ENCODE measurements around the gene POC1A.

POC1A gene

GRCh38 chr3:52068055-52068571 is 86.1 kb downstream of the POC1A start:
- H4K91ac ChIP-seq (ENCODE audit: low read length) = no peak overlapping the region
- peak overlapping the region in 1 of 2 experiments; percentile 54 for H3K18ac ChIP-seq (ENCODE audit: low read depth in 1 of 2, low read length in 2 of 2)
- H2BK5ac ChIP-seq (ENCODE audit: low read depth, low read length, poor library complexity, severe bottlenecking) = no peak overlapping the region
- no peaks in the 10 kb centered on the region for H3K79me1 ChIP-seq (replicated peaks; ENCODE audit: low read length, poor library complexity, severe bottlenecking)
- H3K4me3 ChIP-seq (ENCODE audit: insufficient read depth in 1 of 2, low read depth in 1 of 2, low read length in 2 of 2) = no peak overlapping the region
- H3K27me3 ChIP-seq (ENCODE audit: control insufficient read depth in 1 of 2, insufficient read depth in 1 of 2, low read length in 2 of 2) = no peaks in the 10 kb centered on the region
- no peak overlapping the region for H3K4me2 ChIP-seq (ENCODE audit: low read length, poor library complexity, severe bottlenecking)
- no peaks in the 10 kb centered on the region for H3K9me3 ChIP-seq (ENCODE audit: control insufficient read depth, low read length)
- H3K27ac ChIP-seq (ENCODE audit: low read length, poor library complexity, severe bottlenecking) = no peak overlapping the region
- H2BK12ac ChIP-seq (ENCODE audit: low read length in 2 of 2) = no peak overlapping the region
- H2BK120ac ChIP-seq (ENCODE audit: low read depth, low read length) = peak overlapping the region; percentile 29
- H3K4me1 ChIP-seq (ENCODE audit: control insufficient read depth, insufficient read depth, low read depth, low read length) = peaks cover 21% of the 10 kb centered on the region
- H2AK5ac ChIP-seq (ENCODE audit: low read length, severe bottlenecking) = no peak overlapping the region
- no peak overlapping the region for H2AFZ ChIP-seq (ENCODE audit: low read depth, low read length)
- H3K23ac ChIP-seq (ENCODE audit: low read length in 2 of 2) = no peak overlapping the region
- H2BK15ac ChIP-seq (ENCODE audit: low read depth, poor library complexity, severe bottlenecking) = peak overlapping the region; percentile 27
- WGBS = 36% methylated on average over 9 of the region's 12 CpGs
- no peak overlapping the region for H3K14ac ChIP-seq (ENCODE audit: low read length in 2 of 2)
- peak overlapping the region in 1 of 2 experiments; percentile 68 for H3K4ac ChIP-seq (ENCODE audit: low read depth in 1 of 2, low read length in 2 of 2)
- H3K36me3 ChIP-seq (ENCODE audit: control insufficient read depth in 1 of 2, insufficient read depth in 2 of 2, low read depth in 1 of 2, low read length in 2 of 2) = no peaks in the 10 kb centered on the region
- no peak overlapping the region for H3K9ac ChIP-seq (ENCODE audit: low read length)
- H4K8ac ChIP-seq (ENCODE audit: low read length) = peak overlapping the region; percentile 31
- no peak for DNase-seq

- Histone ChIP-seq H2BK15ac (ENCODE audit: low read depth, poor library complexity, severe bottlenecking) (no peak overlapping the region), H4K91ac (ENCODE audit: low read length) (no peak overlapping the region), H3K9me3 (ENCODE audit: control insufficient read depth, low read length) (no peaks in the 10 kb centered on the region), H2BK12ac (ENCODE audit: low read length in 2 of 2) (no peak overlapping the region), H2BK120ac (ENCODE audit: low read depth, low read length) (no peak overlapping the region), H2AK5ac (ENCODE audit: low read length, severe bottlenecking) (peak overlapping the region; percentile 37), H3K79me1 (replicated peaks; ENCODE audit: low read length, poor library complexity, severe bottlenecking) (no peaks in the 10 kb centered on the region), H3K4me1 (ENCODE audit: control insufficient read depth, insufficient read depth, low read depth, low read length) (peaks cover 26% of the 10 kb centered on the region), H4K8ac (ENCODE audit: low read length) (no peak overlapping the region), H2BK5ac (ENCODE audit: low read depth, low read length, poor library complexity, severe bottlenecking) (no peak overlapping the region), H3K36me3 (ENCODE audit: control insufficient read depth in 1 of 2, insufficient read depth in 2 of 2, low read depth in 1 of 2, low read length in 2 of 2) (no peaks in the 10 kb centered on the region), H3K14ac (ENCODE audit: low read length in 2 of 2) (no peak overlapping the region), H3K4ac (ENCODE audit: low read depth in 1 of 2, low read length in 2 of 2) (no peak overlapping the region), H3K4me2 (ENCODE audit: low read length, poor library complexity, severe bottlenecking) (no peak overlapping the region), H3K27ac (ENCODE audit: low read length, poor library complexity, severe bottlenecking) (no peak overlapping the region), H3K4me3 (ENCODE audit: insufficient read depth in 1 of 2, low read depth in 1 of 2, low read length in 2 of 2) (no peak overlapping the region), H2AFZ (ENCODE audit: low read depth, low read length) (no peak overlapping the region), H3K23ac (ENCODE audit: low read length in 2 of 2) (no peak overlapping the region), H3K9ac (ENCODE audit: low read length) (no peak overlapping the region), H3K27me3 (ENCODE audit: control insufficient read depth in 1 of 2, insufficient read depth in 1 of 2, low read length in 2 of 2) (no peaks in the 10 kb centered on the region), H3K18ac (ENCODE audit: low read depth in 1 of 2, low read length in 2 of 2) (no peak overlapping the region)
- 93% methylated on average over 4 of the region's 4 CpGs for WGBS
- DNase-seq = no peak
Measured at GRCh38 chr3:52067526-52067925, 86.7 kb downstream of the POC1A start.

- Histone ChIP-seq H4K91ac (ENCODE audit: low read length) (no peak overlapping the region), H3K4me1 (ENCODE audit: control insufficient read depth, insufficient read depth, low read depth, low read length) (peaks cover 30% of the 10 kb centered on the region), H3K27ac (ENCODE audit: low read length, poor library complexity, severe bottlenecking) (no peak overlapping the region), H2BK15ac (ENCODE audit: low read depth, poor library complexity, severe bottlenecking) (no peak overlapping the region), H3K9me3 (ENCODE audit: control insufficient read depth, low read length) (no peaks in the 10 kb centered on the region), H4K8ac (ENCODE audit: low read length) (no peak overlapping the region), H3K4me3 (ENCODE audit: insufficient read depth in 1 of 2, low read depth in 1 of 2, low read length in 2 of 2) (no peak overlapping the region), H3K27me3 (ENCODE audit: control insufficient read depth in 1 of 2, insufficient read depth in 1 of 2, low read length in 2 of 2) (no peaks in the 10 kb centered on the region), H2AFZ (ENCODE audit: low read depth, low read length) (no peak overlapping the region), H3K79me1 (replicated peaks; ENCODE audit: low read length, poor library complexity, severe bottlenecking) (no peaks in the 10 kb centered on the region), H3K14ac (ENCODE audit: low read length in 2 of 2) (no peak overlapping the region), H2BK120ac (ENCODE audit: low read depth, low read length) (no peak overlapping the region), H2BK12ac (ENCODE audit: low read length in 2 of 2) (no peak overlapping the region), H3K36me3 (ENCODE audit: control insufficient read depth in 1 of 2, insufficient read depth in 2 of 2, low read depth in 1 of 2, low read length in 2 of 2) (no peaks in the 10 kb centered on the region), H3K9ac (ENCODE audit: low read length) (no peak overlapping the region), H2BK5ac (ENCODE audit: low read depth, low read length, poor library complexity, severe bottlenecking) (no peak overlapping the region), H3K23ac (ENCODE audit: low read length in 2 of 2) (no peak overlapping the region), H3K4me2 (ENCODE audit: low read length, poor library complexity, severe bottlenecking) (no peak overlapping the region), H2AK5ac (ENCODE audit: low read length, severe bottlenecking) (no peak overlapping the region), H3K18ac (ENCODE audit: low read depth in 1 of 2, low read length in 2 of 2) (no peak overlapping the region), H3K4ac (ENCODE audit: low read depth in 1 of 2, low read length in 2 of 2) (no peak overlapping the region)
- no peak for DNase-seq
- WGBS = 96% methylated on average over 8 of the region's 8 CpGs
Measured at GRCh38 chr3:52067046-52067445, 87.2 kb downstream of the POC1A start.

- no peaks in the 10 kb centered on the region for H3K79me1 ChIP-seq (replicated peaks; ENCODE audit: low read length, poor library complexity, severe bottlenecking)
- no peak overlapping the region for H2BK120ac ChIP-seq (ENCODE audit: low read depth, low read length)
- H3K4me2 ChIP-seq (ENCODE audit: low read length, poor library complexity, severe bottlenecking) = no peak overlapping the region
- H2BK5ac ChIP-seq (ENCODE audit: low read depth, low read length, poor library complexity, severe bottlenecking) = no peak overlapping the region
- H3K4ac ChIP-seq (ENCODE audit: low read depth in 1 of 2, low read length in 2 of 2) = no peak overlapping the region
- H4K8ac ChIP-seq (ENCODE audit: low read length) = no peak overlapping the region
- H3K9ac ChIP-seq (ENCODE audit: low read length) = no peak overlapping the region
- H3K4me1 ChIP-seq (ENCODE audit: control insufficient read depth, insufficient read depth, low read depth, low read length) = peaks cover 19% of the 10 kb centered on the region
- H3K14ac ChIP-seq (ENCODE audit: low read length in 2 of 2) = no peak overlapping the region
- H3K23ac ChIP-seq (ENCODE audit: low read length in 2 of 2) = no peak overlapping the region
- no peak overlapping the region for H2BK12ac ChIP-seq (ENCODE audit: low read length in 2 of 2)
- no peaks in the 10 kb centered on the region for H3K27me3 ChIP-seq (ENCODE audit: control insufficient read depth in 1 of 2, insufficient read depth in 1 of 2, low read length in 2 of 2)
- H3K36me3 ChIP-seq (ENCODE audit: control insufficient read depth in 1 of 2, insufficient read depth in 2 of 2, low read depth in 1 of 2, low read length in 2 of 2) = no peaks in the 10 kb centered on the region
- no peak for DNase-seq
- 86% methylated on average over 11 of the region's 12 CpGs for WGBS
- no peak overlapping the region for H2AFZ ChIP-seq (ENCODE audit: low read depth, low read length)
- H3K9me3 ChIP-seq (ENCODE audit: control insufficient read depth, low read length) = no peaks in the 10 kb centered on the region
- H3K4me3 ChIP-seq (ENCODE audit: insufficient read depth in 1 of 2, low read depth in 1 of 2, low read length in 2 of 2) = no peak overlapping the region
- no peak overlapping the region for H2BK15ac ChIP-seq (ENCODE audit: low read depth, poor library complexity, severe bottlenecking)
- H2AK5ac ChIP-seq (ENCODE audit: low read length, severe bottlenecking) = no peak overlapping the region
- no peak overlapping the region for H3K27ac ChIP-seq (ENCODE audit: low read length, poor library complexity, severe bottlenecking)
- no peak overlapping the region for H3K18ac ChIP-seq (ENCODE audit: low read depth in 1 of 2, low read length in 2 of 2)
- H4K91ac ChIP-seq (ENCODE audit: low read length) = no peak overlapping the region
Measured at GRCh38 chr3:52065264-52065756, 88.9 kb downstream of the POC1A start.

Measured in mesenchymal stem cell (in vitro differentiated cells and primary cell).